ENCODE measurements around the gene MAPK8. TPM values are rescaled to one million over a fixed set of nuclear protein-coding genes. Genes with fewer than 3 reads are reported as not detected.

MAPK8 gene
- total RNA-seq, 1 donor from 2014 or later = 94.1 TPM

GRCh38 chr10:48284002-48284546 lies 22.4 kb upstream of the MAPK8 start:
- H3K27ac Mint-ChIP-seq = no peak overlapping the region
- H3K4me1 Mint-ChIP-seq (ENCODE audit: low read depth) = peaks cover 29% of the 10 kb centered on the region
- H3K4me3 Mint-ChIP-seq (ENCODE audit: low read depth) = no peak overlapping the region
- no peaks in the 10 kb centered on the region for H3K27me3 Mint-ChIP-seq (ENCODE audit: low read depth)
- intact Hi-C loops (cut with micrococcal nuclease) = no loop called here
- no peaks in the 10 kb centered on the region for H3K36me3 Mint-ChIP-seq (ENCODE audit: low read depth)
- no peak for DNase-seq (ENCODE audit: low spot score)
- peaks cover 35% of the 10 kb centered on the region for H3K9me3 Mint-ChIP-seq

- Mint-ChIP-seq H3K4me1 (ENCODE audit: low read depth) (peaks cover 28% of the 10 kb centered on the region), H3K27me3 (ENCODE audit: low read depth) (no peaks in the 10 kb centered on the region), H3K27ac (no peak overlapping the region), H3K9me3 (peaks cover 27% of the 10 kb centered on the region), H3K36me3 (ENCODE audit: low read depth) (no peaks in the 10 kb centered on the region), H3K4me3 (ENCODE audit: low read depth) (no peak overlapping the region)
- no peak for DNase-seq (ENCODE audit: low spot score)
- intact Hi-C loops (cut with micrococcal nuclease) = loop anchor here (5.0 kb wide), 1 partner anchor 53 kb away; no protein-coding TSS in a partner anchor
Measured at GRCh38 chr10:48284811-48285210, 21.7 kb upstream of the MAPK8 start.

GRCh38 chr10:48285710-48286109 lies 20.8 kb upstream of the MAPK8 start:
- Mint-ChIP-seq H3K27ac (no peak overlapping the region), H3K4me3 (ENCODE audit: low read depth) (no peak overlapping the region), H3K4me1 (ENCODE audit: low read depth) (peaks cover 34% of the 10 kb centered on the region), H3K36me3 (ENCODE audit: low read depth) (no peaks in the 10 kb centered on the region), H3K9me3 (peaks cover 27% of the 10 kb centered on the region), H3K27me3 (ENCODE audit: low read depth) (no peaks in the 10 kb centered on the region)
- no peak for DNase-seq (ENCODE audit: low spot score)
- intact Hi-C loops (cut with micrococcal nuclease) = loop anchor here (5.0 kb wide), 1 partner anchor 53 kb away; no protein-coding TSS in a partner anchor

GRCh38 chr10:48286356-48286755 lies 20.1 kb upstream of the MAPK8 start:
- peaks cover 22% of the 10 kb centered on the region for H3K9me3 Mint-ChIP-seq
- no peaks in the 10 kb centered on the region for H3K27me3 Mint-ChIP-seq (ENCODE audit: low read depth)
- H3K36me3 Mint-ChIP-seq (ENCODE audit: low read depth) = no peaks in the 10 kb centered on the region
- peaks cover 40% of the 10 kb centered on the region for H3K4me1 Mint-ChIP-seq (ENCODE audit: low read depth)
- H3K27ac Mint-ChIP-seq = no peak overlapping the region
- no peak overlapping the region for H3K4me3 Mint-ChIP-seq (ENCODE audit: low read depth)
- no peak for DNase-seq (ENCODE audit: low spot score)
- intact Hi-C loops (cut with micrococcal nuclease) = loop anchor here (5.0 kb wide), 1 partner anchor 54 kb away; no protein-coding TSS in a partner anchor

- no peak for DNase-seq (ENCODE audit: low spot score)
- Mint-ChIP-seq H3K4me3 (ENCODE audit: low read depth) (no peak overlapping the region), H3K4me1 (ENCODE audit: low read depth) (peaks cover 41% of the 10 kb centered on the region), H3K27me3 (ENCODE audit: low read depth) (no peaks in the 10 kb centered on the region), H3K27ac (peak overlapping the region; percentile 4), H3K9me3 (peaks cover 15% of the 10 kb centered on the region), H3K36me3 (ENCODE audit: low read depth) (no peaks in the 10 kb centered on the region)
- intact Hi-C loops (cut with micrococcal nuclease) = loop anchor here (2.0 to 5.0 kb wide), 3 partner anchors 21 to 73 kb away; no protein-coding TSS in a partner anchor
Measured at GRCh38 chr10:48287417-48288391, 18.8 kb upstream of the MAPK8 start.

GRCh38 chr10:48288661-48289060 lies 17.8 kb upstream of the MAPK8 start:
- H3K36me3 Mint-ChIP-seq (ENCODE audit: low read depth) = no peaks in the 10 kb centered on the region
- peaks cover 13% of the 10 kb centered on the region for H3K9me3 Mint-ChIP-seq
- no peak overlapping the region for H3K27ac Mint-ChIP-seq
- no peaks in the 10 kb centered on the region for H3K27me3 Mint-ChIP-seq (ENCODE audit: low read depth)
- no peak for DNase-seq (ENCODE audit: low spot score)
- intact Hi-C loops (cut with micrococcal nuclease) = loop anchor here (2.0 to 5.0 kb wide), 3 partner anchors 22 to 74 kb away; no protein-coding TSS in a partner anchor
- H3K4me1 Mint-ChIP-seq (ENCODE audit: low read depth) = peaks cover 41% of the 10 kb centered on the region
- H3K4me3 Mint-ChIP-seq (ENCODE audit: low read depth) = no peak overlapping the region

GRCh38 chr10:48289501-48290238 lies 16.8 kb upstream of the MAPK8 start:
- DNase-seq (ENCODE audit: low spot score) = peak; percentile 29
- Mint-ChIP-seq H3K9me3 (peaks cover 7% of the 10 kb centered on the region), H3K4me1 (ENCODE audit: low read depth) (peaks cover 41% of the 10 kb centered on the region), H3K27me3 (ENCODE audit: low read depth) (no peaks in the 10 kb centered on the region), H3K4me3 (ENCODE audit: low read depth) (no peak overlapping the region), H3K27ac (no peak overlapping the region), H3K36me3 (ENCODE audit: low read depth) (no peaks in the 10 kb centered on the region)
- intact Hi-C loops (cut with micrococcal nuclease) = loop anchor here (2.0 to 5.0 kb wide), 3 partner anchors 23 to 75 kb away; no protein-coding TSS in a partner anchor

- Mint-ChIP-seq H3K27me3 (ENCODE audit: low read depth) (no peaks in the 10 kb centered on the region), H3K4me1 (ENCODE audit: low read depth) (peaks cover 41% of the 10 kb centered on the region), H3K9me3 (peaks cover 1% of the 10 kb centered on the region), H3K4me3 (ENCODE audit: low read depth) (no peak overlapping the region), H3K36me3 (ENCODE audit: low read depth) (no peaks in the 10 kb centered on the region), H3K27ac (no peak overlapping the region)
- intact Hi-C loops (cut with micrococcal nuclease) = no loop called here
- no peak for DNase-seq (ENCODE audit: low spot score)
Measured at GRCh38 chr10:48290286-48290685, 16.2 kb upstream of the MAPK8 start.

- intact Hi-C loops (cut with micrococcal nuclease) = no loop called here
- H3K4me1 Mint-ChIP-seq (ENCODE audit: low read depth) = peaks cover 41% of the 10 kb centered on the region
- H3K9me3 Mint-ChIP-seq = no peaks in the 10 kb centered on the region
- no peak for DNase-seq (ENCODE audit: low spot score)
- no peak overlapping the region for H3K4me3 Mint-ChIP-seq (ENCODE audit: low read depth)
- H3K27me3 Mint-ChIP-seq (ENCODE audit: low read depth) = no peaks in the 10 kb centered on the region
- no peaks in the 10 kb centered on the region for H3K36me3 Mint-ChIP-seq (ENCODE audit: low read depth)
- no peak overlapping the region for H3K27ac Mint-ChIP-seq
Measured at GRCh38 chr10:48291190-48291589, 15.3 kb upstream of the MAPK8 start.

GRCh38 chr10:48292616-48293015 lies 13.9 kb upstream of the MAPK8 start:
- peaks cover 32% of the 10 kb centered on the region for H3K4me1 Mint-ChIP-seq (ENCODE audit: low read depth)
- no peak overlapping the region for H3K27ac Mint-ChIP-seq
- intact Hi-C loops (cut with micrococcal nuclease) = no loop called here
- DNase-seq (ENCODE audit: low spot score) = no peak
- H3K36me3 Mint-ChIP-seq (ENCODE audit: low read depth) = no peaks in the 10 kb centered on the region
- H3K4me3 Mint-ChIP-seq (ENCODE audit: low read depth) = no peak overlapping the region
- no peaks in the 10 kb centered on the region for H3K9me3 Mint-ChIP-seq
- no peaks in the 10 kb centered on the region for H3K27me3 Mint-ChIP-seq (ENCODE audit: low read depth)

GRCh38 chr10:48294431-48294830 lies 12.0 kb upstream of the MAPK8 start:
- Mint-ChIP-seq H3K9me3 (no peaks in the 10 kb centered on the region), H3K27ac (no peak overlapping the region), H3K4me3 (ENCODE audit: low read depth) (no peak overlapping the region), H3K27me3 (ENCODE audit: low read depth) (no peaks in the 10 kb centered on the region), H3K4me1 (ENCODE audit: low read depth) (peaks cover 19% of the 10 kb centered on the region), H3K36me3 (ENCODE audit: low read depth) (no peaks in the 10 kb centered on the region)
- DNase-seq (ENCODE audit: low spot score) = no peak
- intact Hi-C loops (cut with micrococcal nuclease) = no loop called here

GRCh38 chr10:48296576-48297098 lies 9.8 kb upstream of the MAPK8 start:
- Mint-ChIP-seq H3K9me3 (no peaks in the 10 kb centered on the region), H3K27me3 (ENCODE audit: low read depth) (peaks cover 2% of the 10 kb centered on the region), H3K4me1 (ENCODE audit: low read depth) (peaks cover 2% of the 10 kb centered on the region), H3K27ac (no peak overlapping the region), H3K36me3 (ENCODE audit: low read depth) (no peaks in the 10 kb centered on the region), H3K4me3 (ENCODE audit: low read depth) (no peak overlapping the region)
- DNase-seq (ENCODE audit: low spot score) = no peak
- intact Hi-C loops (cut with micrococcal nuclease) = no loop called here

Measured in activated T-helper 2 cell treated with anti-CD3 and anti-CD28 coated beads, Interferon-gamma antibody, Interleukin-2, Interleukin-4, amounts not matched to agents 10 μg/mL and 5 μg/mL and 100 μg/mL, durations not matched to agents 14 hours and 24 hours and 36 hours (primary cell).